ENCODE data around the gene RUSF1.
"Not testable (repeated sequence)": the region's sequence is repeated elsewhere in the genome, so short reads cannot be mapped to it uniquely, and the experiment has no call there.

Gene RUSF1

DNA sequence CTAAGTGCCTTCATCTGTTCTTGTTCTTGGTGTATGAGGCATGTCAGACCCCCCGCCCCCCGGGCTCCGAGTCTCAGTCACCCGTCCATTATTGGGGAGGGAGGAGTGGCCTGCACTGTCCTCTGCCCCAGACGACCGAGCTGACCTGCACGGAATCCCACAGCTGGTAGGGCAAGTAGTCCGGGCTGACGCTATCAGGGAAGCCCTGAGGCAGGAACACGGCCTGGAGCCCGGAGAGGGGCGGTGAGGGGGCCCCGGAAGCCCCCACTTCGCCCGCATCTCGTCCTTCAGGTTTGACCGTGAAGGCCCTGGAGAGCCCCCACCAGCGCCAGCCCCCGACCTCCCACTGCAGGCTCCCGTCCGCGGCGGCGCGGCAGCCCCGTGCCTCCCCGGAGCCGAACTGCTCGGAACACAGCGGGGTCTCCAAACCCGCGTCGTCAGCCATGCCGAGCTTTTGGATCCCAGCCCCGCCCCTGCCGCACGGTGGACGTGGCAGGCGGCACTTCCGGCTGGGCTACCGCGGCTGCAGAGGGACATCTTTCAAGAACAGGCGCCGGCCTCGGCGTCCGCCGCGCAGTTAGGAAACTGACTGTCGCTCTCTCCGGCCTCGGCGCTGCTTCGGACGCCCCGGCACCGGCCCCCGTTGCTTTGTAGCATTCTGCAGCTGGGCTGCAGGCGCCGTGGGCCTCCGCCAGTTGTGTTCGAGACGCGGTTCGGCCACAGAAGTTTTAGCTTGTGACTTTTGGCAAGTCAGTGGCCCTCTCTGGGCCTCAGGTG, at the start of gene RUSF1:
TSS of gene RUSF1 (minus strand) at position 463 of the 777 bp plus-strand sequence. CDS start at position 445, 18 bp downstream.
- DNase-seq: peak; percentile 20 to 50

DNA sequence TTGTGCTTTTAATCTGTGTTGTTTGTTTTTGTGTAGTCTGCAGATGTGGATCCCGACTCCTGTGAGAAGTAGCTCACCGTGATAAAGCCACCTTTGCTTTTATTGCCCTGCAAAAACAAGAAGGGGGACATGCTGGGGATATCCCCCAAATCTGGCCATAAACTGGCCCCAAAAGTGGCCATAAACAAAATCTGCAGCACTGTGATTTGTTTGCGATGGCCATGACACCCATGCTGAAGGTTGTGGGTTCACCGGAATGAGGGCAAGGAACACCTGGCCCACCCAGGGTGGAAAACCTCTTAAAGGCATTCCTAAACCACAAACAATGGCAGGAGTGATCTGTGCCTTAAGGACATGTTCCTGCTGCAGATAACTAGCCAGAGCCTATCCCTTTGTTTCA, 34.6 kb upstream of the RUSF1 start:
- DNase-seq: no peak

DNA sequence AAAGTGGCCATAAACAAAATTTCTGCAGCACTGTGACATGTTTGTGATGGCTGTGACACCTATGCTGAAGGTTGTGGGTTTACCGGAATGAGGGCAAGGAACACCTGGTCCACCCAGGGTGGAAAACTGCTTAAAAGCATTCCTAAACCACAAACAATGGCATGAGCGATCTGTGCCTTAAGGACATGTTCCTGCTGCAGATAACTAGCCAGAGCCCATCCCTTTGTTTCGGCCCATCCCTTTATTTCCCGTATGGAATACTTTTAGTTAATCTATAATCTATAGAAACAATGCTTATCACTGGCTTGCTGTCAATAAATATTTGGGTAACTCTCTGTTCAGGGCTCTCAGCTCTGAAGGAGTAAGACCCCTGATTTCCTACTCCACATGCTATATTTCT, 31.6 kb upstream of the RUSF1 start:
- DNase-seq: not testable (repeated sequence)

GRCh38 chr16:31538243-31538598, 30.0 kb upstream of the RUSF1 start:
- DNase-seq: not testable (repeated sequence)

GRCh38 chr16:31537362-31538242, 29.4 kb upstream of the RUSF1 start:
- DNase-seq: no peak

- DNase-seq: no peak
Observed at GRCh38 chr16:31536804-31537361, 28.7 kb upstream of the RUSF1 start.

DNA sequence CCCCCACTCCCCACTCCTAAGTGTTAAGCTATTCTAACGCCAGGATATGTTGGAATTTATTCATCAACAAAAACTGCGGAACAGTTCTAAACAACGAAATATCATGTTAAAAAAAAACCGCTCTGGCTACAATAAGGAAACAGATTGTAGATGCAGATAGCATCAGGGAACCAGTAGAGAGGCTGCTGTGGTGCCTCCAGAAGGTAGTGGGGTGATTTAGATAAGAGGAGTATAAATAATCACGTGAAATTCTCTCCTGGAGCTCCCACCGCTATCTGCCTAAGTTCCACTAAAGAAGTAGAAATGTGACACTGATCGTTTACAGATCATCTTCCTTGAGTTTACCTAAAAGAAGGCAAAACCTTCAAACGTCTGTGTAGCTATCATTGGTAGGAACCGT, 27.5 kb upstream of the RUSF1 start:
- DNase-seq: no peak

DNA sequence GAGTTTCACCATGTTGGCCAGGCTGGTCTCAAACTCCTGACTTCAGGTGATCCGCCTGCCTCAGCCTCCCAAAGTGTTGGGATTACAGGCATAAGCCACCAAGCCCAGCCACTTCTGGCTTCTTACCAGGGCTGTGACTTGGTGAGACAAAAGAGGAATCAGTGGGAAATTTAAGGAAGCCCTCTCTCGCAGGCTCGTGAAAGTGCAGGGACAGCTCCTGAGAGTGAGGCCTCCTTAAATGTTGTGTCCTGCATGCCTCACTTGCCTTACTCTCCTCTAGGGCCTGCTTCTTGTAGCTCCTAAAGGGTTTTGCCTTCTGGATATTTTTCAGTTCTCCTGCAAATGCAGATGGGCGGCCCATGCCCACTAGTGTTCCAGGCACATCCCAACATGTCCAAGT, 24.7 kb upstream of the RUSF1 start:
- no peak for DNase-seq

GRCh38 chr16:31532120-31532519, 23.9 kb upstream of the RUSF1 start:
- DNase-seq: no peak

- no peak for DNase-seq
Observed at GRCh38 chr16:31531096-31531495, 22.9 kb upstream of the RUSF1 start.

- DNase-seq: no peak
Observed at GRCh38 chr16:31530405-31530804, 22.2 kb upstream of the RUSF1 start.

DNA sequence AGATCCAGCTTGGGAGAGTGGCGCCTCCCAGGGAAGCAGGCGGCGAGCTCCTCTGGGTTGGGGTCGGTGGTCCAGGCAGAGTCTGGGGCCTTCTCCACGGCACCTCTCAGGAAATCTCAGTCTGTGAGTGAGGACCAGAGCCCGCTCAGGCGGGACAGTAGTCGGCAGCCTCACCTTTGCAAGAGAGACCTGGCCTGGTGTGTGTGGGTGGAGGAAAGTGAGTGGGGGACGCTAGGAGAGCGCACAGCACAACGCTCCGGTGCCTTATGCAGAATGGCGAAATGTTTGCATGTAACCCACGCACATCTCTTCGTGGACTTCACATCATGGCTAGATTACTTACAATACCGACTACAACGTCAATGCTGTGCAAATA, 21.7 kb upstream of the RUSF1 start:
- DNase-seq: no peak

DNA sequence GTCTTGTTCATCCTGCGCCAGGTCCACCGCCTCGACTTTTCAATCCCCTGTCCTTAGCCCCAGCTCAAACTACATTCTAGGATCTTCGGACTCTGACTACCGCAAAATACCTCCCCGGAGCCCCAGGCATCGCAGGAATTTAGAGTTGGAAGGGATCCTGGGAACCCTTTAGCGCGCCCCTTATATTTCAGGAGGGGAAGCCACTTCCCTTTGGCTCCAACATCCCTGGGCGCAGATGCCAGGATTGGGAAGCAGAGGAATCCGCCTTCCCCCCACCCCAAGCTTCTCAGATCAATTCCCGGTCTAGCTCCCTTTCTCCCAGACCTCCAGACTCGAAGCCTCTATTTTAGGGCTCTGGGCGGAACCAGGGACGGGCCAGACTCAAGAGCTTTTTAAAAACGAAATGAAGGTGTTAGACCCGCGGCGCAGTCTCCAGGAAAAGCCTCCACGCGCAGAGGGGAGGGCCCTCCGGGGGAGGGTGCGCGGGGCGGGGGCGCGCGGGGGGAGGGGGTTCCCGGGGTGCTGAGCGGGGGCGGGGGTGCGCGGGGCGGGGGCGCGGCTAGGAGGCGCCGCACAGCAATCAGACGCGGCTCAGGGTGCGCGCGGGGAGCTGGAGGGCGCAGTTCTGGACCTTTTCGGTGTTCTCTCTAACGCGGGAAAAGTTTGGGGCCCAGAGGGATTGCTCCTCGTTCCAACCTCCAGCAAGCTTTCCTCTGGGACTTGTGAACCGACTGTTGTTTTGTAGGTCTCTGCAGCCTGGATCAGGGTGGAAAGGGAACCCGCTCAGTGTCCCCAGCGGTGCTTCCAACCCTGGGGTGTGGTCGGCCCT, 21.1 kb upstream of the RUSF1 start:
- no peak for DNase-seq

DNA sequence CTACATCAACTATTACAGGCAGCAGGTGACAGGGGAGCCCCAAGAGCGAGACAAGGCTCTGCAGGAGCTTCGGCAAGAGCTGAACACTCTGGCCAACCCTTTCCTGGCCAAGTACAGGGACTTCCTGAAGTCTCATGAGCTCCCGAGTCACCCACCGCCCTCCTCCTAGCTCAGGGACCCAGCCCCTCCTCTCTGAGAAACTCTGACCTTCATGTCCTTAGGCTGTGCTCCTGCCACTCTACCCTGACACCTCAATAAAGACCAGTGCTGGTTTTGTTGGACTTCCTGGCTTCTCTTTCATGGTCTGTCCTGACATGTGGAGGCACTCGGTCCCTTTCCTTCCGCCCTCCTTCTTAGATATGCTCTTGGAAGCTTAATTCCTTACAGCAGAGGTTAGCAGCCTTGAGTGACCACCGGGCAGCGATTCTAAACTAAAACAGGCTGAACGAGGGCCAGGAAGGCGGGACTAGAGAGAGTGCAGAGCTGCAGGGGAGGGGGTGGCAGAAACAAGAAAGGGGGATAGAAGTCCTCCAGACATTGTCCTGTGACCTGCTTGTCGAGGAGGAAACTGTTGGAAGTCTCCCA, 20.4 kb upstream of the RUSF1 start:
- DNase-seq: no peak

GRCh38 chr16:31527734-31528274, 19.6 kb upstream of the RUSF1 start, which contains the start of gene AHSP:
TSS of gene AHSP (plus strand) at chr16:31527900. CDS start at chr16:31528140, 240 bp downstream.
- DNase-seq: no peak

DNA sequence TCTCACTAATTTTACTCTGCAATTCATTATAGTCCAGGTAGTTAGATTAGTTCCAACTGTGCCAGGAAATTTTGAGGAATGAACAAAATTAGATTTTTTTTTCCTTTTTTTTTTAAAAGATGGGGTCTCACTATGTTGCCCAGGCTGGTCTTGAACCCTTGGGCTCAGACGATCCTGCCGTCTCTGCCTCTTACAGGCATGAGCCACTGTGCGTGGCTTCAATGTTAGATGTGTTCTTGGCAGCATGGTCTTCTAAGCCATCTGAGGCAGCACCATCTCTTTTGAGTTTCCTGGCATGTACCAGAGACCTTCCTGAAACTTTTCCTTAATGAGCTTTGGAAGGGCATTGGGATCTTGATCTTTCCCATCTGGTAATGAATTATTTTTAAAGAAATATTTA, 16.9 kb upstream of the RUSF1 start:
- DNase-seq: no peak

DNA sequence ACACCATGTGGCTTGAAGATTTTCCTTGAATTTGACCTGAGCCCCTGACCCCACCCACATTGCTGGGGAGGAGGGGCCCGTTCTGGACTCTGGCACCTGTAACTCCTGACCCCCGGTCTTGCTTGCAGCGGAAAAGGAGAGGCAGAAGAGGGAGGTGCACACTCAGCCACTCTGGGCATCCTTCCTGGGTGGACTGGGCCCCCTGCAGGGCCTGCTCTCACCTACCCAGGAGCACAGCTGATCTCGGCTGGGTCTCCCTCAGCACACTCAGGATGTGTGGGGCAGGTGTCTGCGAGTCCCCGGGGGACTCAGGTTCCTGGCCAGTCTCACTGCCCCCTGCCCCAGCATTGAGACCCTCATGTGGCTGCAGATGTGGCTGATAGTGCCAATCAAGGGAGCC, 15.6 kb upstream of the RUSF1 start:
- DNase-seq: not testable (repeated sequence)

- DNase-seq: no peak
Observed at GRCh38 chr16:31522071-31522470, 13.9 kb upstream of the RUSF1 start.

DNA sequence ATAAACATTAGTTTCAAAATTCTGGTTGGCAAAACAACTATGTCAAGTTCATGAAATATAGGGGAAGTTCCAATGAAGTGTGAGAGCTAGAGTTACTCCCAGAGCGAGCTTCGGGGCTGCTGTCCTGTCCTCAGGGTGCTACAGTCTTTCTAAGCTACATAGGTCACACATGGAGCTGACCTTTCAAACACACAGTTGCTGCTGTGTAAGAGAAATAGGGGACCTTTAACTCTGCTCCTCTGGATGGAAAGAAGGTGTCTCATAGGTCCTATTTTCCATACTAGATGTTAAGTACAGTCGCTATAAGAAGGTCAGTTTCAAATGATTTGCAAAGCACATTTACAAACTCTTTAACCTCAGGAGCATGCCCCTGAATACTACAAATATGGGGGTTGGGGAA, 13.2 kb upstream of the RUSF1 start:
- DNase-seq: no peak

DNA sequence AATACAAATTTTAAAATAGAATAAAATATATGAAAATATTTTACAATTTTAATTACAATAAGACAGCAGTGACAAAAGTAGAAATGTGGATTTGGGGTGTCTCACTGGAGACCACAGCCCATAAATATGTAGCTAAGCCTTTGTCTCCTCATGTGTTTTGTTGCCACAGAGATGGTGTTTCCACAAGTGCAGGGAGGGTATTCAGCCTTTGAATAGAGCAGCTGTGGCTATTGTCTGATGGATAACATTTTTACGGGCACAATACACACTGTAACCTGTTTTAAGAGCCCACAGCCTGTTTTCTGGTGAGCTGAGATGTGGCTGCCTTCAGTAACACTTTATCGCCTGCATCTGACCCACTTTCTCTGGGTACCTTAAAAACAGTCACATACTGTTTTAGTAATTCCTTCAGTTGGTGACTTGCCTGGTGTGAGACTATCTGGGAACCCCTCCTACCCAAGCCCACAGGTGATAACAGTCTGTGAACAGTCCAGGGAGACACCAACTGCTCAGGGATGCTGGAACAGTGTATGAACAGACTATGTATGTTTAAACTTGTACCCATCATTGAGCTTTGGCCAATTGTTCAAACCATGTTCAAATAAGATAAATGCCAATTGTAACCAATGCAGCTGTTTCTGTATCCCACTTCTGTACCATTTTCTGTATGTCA, 11.7 kb upstream of the RUSF1 start:
- DNase-seq: no peak

DNA sequence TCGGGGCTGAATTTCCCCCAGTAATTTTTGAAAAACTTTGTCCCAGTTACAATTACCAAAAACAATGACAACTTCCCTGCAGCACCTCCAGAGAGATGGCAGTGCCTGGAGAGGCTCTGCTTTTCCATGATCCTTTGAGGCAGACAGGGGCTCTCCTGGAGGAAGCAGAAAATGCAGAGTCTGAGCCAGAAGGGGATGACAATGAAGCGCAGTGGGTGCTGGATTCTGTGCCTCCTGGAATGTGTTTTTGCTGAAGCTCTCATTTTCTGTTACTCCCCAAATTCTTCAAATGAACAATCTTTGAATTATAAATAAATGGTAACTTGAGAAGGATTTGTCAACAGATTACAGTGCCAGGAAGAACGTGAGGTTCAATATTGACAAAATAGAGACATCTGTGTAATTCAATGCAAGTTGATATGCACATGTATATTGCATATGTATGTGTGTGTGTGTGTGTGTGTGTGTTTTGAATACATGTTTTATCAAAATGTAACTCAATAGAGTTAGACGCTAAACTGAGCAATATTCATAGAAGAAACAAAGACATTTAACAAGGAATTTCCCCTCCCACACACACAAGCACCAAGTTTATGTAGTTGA, 9.7 kb upstream of the RUSF1 start:
- DNase-seq: no peak
